H1 (cell line): ENCODE measurements around the gene ASB16. TPM values are rescaled to one million over a fixed set of nuclear protein-coding genes. Genes with fewer than 3 reads are reported as not detected.
A peak's percentile ranks its signal among the peaks of the same experiment; 100 is the strongest.

Experiments
- CTCF ChIA-PET: fragments of 300-600 bp; sonication (Branson Sonifier 250); formaldehyde crosslinking; loops from one replicate; lab custom pipeline; 2021; ENCODE audit not compliant: partially characterized antibody; lab: Charles Lee
- POLR2A ChIA-PET: fragments of 300-600 bp; sonication (Branson Sonifier 250); formaldehyde crosslinking; loops from one replicate; lab custom pipeline; 2021; ENCODE audit warnings: inconsistent platforms; ENCODE audit not compliant: partially characterized antibody; lab: Charles Lee
- DNase-seq, 2 experiments: peaks; one replicate each; pipeline versions ENCODE4 v3.0.0 to v3.0.0-alpha.2; 2010 to 2022; ENCODE audit warnings: low spot score in 2 of 2, low read depth in 1 of 2, mixed read lengths in 1 of 2
- FAIRE-seq: peaks from 2 replicates; lab custom pipeline; 2011; peaks lifted over from hg19 to GRCh38; lab: Jason Lieb, UNC
- H2AFZ ChIP-seq: 2 replicates; pipeline ENCODE4 v1.8.1; 2012; ENCODE audit warnings: low read length, inconsistent platforms
- H2AK5ac ChIP-seq: 2 replicates; pipeline ENCODE4 v1.6.1; 2013; ENCODE audit warnings: low read depth, low read length
- H2BK120ac ChIP-seq: replicated peaks from 2 replicates; pipeline ENCODE3; 2013; ENCODE audit warnings: low read depth, low read length, inconsistent platforms
- H2BK12ac ChIP-seq: 2 replicates; pipeline ENCODE4 v1.6.1; 2013; ENCODE audit warnings: low read depth, low read length
- H2BK15ac ChIP-seq: 2 replicates; pipeline ENCODE4 v1.6.1; 2013; ENCODE audit warnings: low read length
- H2BK20ac ChIP-seq: 2 replicates; pipeline ENCODE4 v1.6.1; 2013; ENCODE audit warnings: low read length
- H2BK5ac ChIP-seq: 2 replicates; pipeline ENCODE4 v1.6.1; 2013; ENCODE audit warnings: low read depth, low read length
- H3K14ac ChIP-seq: 2 replicates; pipeline ENCODE4 v1.6.1; 2013; ENCODE audit warnings: inconsistent platforms; ENCODE audit not compliant: insufficient read length
- H3K18ac ChIP-seq: 2 replicates; pipeline ENCODE4 v1.6.1; 2013; ENCODE audit warnings: low read length; ENCODE audit errors: extremely low read depth
- H3K23ac ChIP-seq: 2 replicates; pipeline ENCODE4 v1.6.1; 2013; ENCODE audit warnings: inconsistent platforms; ENCODE audit not compliant: insufficient read length
- H3K23me2 ChIP-seq: 2 replicates; pipeline ENCODE4 v1.6.1; 2013; ENCODE audit warnings: low read depth, low read length
- H3K27ac ChIP-seq: 2 replicates; pipeline ENCODE4 v1.6.1; 2011; ENCODE audit warnings: low read depth, low read length, inconsistent platforms
- H3K27me3 ChIP-seq, 4 experiments: replicated peaks in 1 of 4; 1 replicate in 1 of 4; 2 replicates in 3 of 4; pipeline versions ENCODE4 v1.6.1 to v1.8.1; 2011 to 2013; ENCODE audit warnings: low read length in 3 of 4, mild to moderate bottlenecking in 3 of 4, inconsistent platforms in 2 of 4, mixed read lengths in 2 of 4, moderate library complexity in 1 of 4; ENCODE audit not compliant: control insufficient read depth in 3 of 4, insufficient read depth in 3 of 4; ENCODE audit errors: extremely low read depth in 1 of 4
- H3K36me3 ChIP-seq, 4 experiments: 2 replicates each; pipeline versions ENCODE4 v1.6.1 to v1.8.1; 2011 to 2013; ENCODE audit warnings: mild to moderate bottlenecking in 4 of 4, low read length in 3 of 4, moderate library complexity in 2 of 4, control low read depth in 1 of 4, inconsistent platforms in 1 of 4; ENCODE audit not compliant: insufficient read depth in 4 of 4, control insufficient read depth in 2 of 4
- H3K4ac ChIP-seq: replicated peaks from 2 replicates; pipeline ENCODE3; 2013; ENCODE audit warnings: low read length, low read depth, mixed read lengths, inconsistent platforms; ENCODE audit not compliant: insufficient read length
- H3K4me1 ChIP-seq, 4 experiments: replicated peaks in 1 of 4; 1 replicate in 1 of 4; 2 replicates in 3 of 4; pipeline versions ENCODE4 v1.6.1 to v1.8.1; 2011 to 2013; ENCODE audit warnings: low read length in 3 of 4, inconsistent platforms in 2 of 4, mixed read lengths in 1 of 4; ENCODE audit not compliant: insufficient read depth in 4 of 4, control insufficient read depth in 3 of 4
- H3K4me2 ChIP-seq, 2 experiments: 2 replicates each; pipeline versions ENCODE4 v1.6.1 to v1.8.1; 2011 to 2013; ENCODE audit warnings: low read depth in 2 of 2, low read length in 2 of 2, control low read depth in 1 of 2, inconsistent platforms in 1 of 2, mild to moderate bottlenecking in 1 of 2; ENCODE audit not compliant: insufficient read depth in 1 of 2
- H3K4me3 ChIP-seq, 4 experiments: fragments of 200-600, 300-600 bp in 1 of 4; sonication (generic), shearing (Covaris generic), sonication (Bioruptor Twin) in 1 of 4; 2 replicates each; pipeline versions ENCODE4 v1.5.1 to v1.8.1; 2011 to 2016; ENCODE audit warnings: low read length in 4 of 4, low read depth in 3 of 4, control low read depth in 2 of 4, inconsistent platforms in 2 of 4, mild to moderate bottlenecking in 2 of 4, mixed read lengths in 1 of 4, moderate library complexity in 1 of 4; ENCODE audit not compliant: insufficient read depth in 2 of 4; ENCODE audit errors: extremely low read depth in 1 of 4
- H3K56ac ChIP-seq: replicated peaks from 2 replicates; pipeline ENCODE3; 2013; ENCODE audit warnings: low read depth, mild to moderate bottlenecking, mixed read lengths, low read length, inconsistent platforms; ENCODE audit not compliant: insufficient read length
- H3K79me1 ChIP-seq: 2 replicates; pipeline ENCODE4 v1.6.1; 2013; ENCODE audit warnings: low read depth, low read length, control low read depth
- H3K79me2 ChIP-seq, 2 experiments: 2 replicates each; pipeline versions ENCODE4 v1.6.1 to v1.8.1; 2012 to 2013; ENCODE audit warnings: low read length in 2 of 2, mild to moderate bottlenecking in 2 of 2, inconsistent platforms in 1 of 2; ENCODE audit not compliant: insufficient read depth in 2 of 2, control insufficient read depth in 1 of 2
- H3K9ac ChIP-seq, 4 experiments: replicated peaks in 1 of 4; 1 replicate in 1 of 4; 2 replicates in 3 of 4; pipeline versions ENCODE4 v1.6.1 to v1.8.1; 2011 to 2013; ENCODE audit warnings: low read depth in 3 of 4, low read length in 3 of 4, control low read depth in 2 of 4, mild to moderate bottlenecking in 2 of 4, moderate library complexity in 2 of 4, inconsistent platforms in 1 of 4; ENCODE audit errors: extremely low read depth in 1 of 4
- H3K9me3 ChIP-seq, 2 experiments: 2 replicates each; pipeline versions ENCODE4 v1.6.1 to v1.8.1; 2012 to 2013; ENCODE audit warnings: mild to moderate bottlenecking in 2 of 2, moderate library complexity in 2 of 2, control low read depth in 1 of 2, inconsistent platforms in 1 of 2, low read depth in 1 of 2, low read length in 1 of 2, mixed read lengths in 1 of 2; ENCODE audit not compliant: insufficient read depth in 2 of 2
- H4K20me1 ChIP-seq, 2 experiments: replicated peaks in 1 of 2; 2 replicates each; pipeline versions ENCODE3 to v1.8.1; 2011 to 2013; ENCODE audit warnings: inconsistent platforms in 2 of 2, low read length in 2 of 2, mild to moderate bottlenecking in 1 of 2; ENCODE audit not compliant: insufficient read depth in 2 of 2, control insufficient read depth in 1 of 2
- H4K5ac ChIP-seq: 2 replicates; pipeline ENCODE4 v1.6.1; 2013; ENCODE audit warnings: low read length, low read depth, mixed read lengths, inconsistent platforms; ENCODE audit not compliant: insufficient read length
- H4K8ac ChIP-seq: 2 replicates; pipeline ENCODE4 v1.8.0; 2013; ENCODE audit warnings: mild to moderate bottlenecking, moderate library complexity, low read length, inconsistent platforms; ENCODE audit not compliant: insufficient read depth; ENCODE audit errors: extremely low read depth
- H4K91ac ChIP-seq: replicated peaks from 2 replicates; pipeline ENCODE3; 2013; ENCODE audit warnings: low read length, mixed read lengths, inconsistent platforms; ENCODE audit not compliant: insufficient read length
- CHD2 ChIP-seq: IDR thresholded peaks from 2 replicates; pipeline ENCODE4 v1.6.1; 2012; ENCODE audit warnings: low read length, improper control_type of control experiment
- KDM4A ChIP-seq: IDR thresholded peaks from one replicate; pipeline ENCODE4 v1.7.1; 2012; ENCODE audit warnings: low read depth, mild to moderate bottlenecking, moderate library complexity, low read length, inconsistent platforms; ENCODE audit not compliant: severe bottlenecking
- POLR2A ChIP-seq, 2 experiments: IDR thresholded peaks; 1 replicate in 1 of 2; 2 replicates in 1 of 2; pipeline ENCODE4 v1.6.1; 2011; ENCODE audit warnings: low read depth in 2 of 2, low read length in 2 of 2, mild to moderate bottlenecking in 2 of 2; ENCODE audit errors: control extremely low read depth in 1 of 2
- POLR2AphosphoS5 ChIP-seq: IDR thresholded peaks from 2 replicates; pipeline ENCODE4 v1.6.1; 2011; ENCODE audit warnings: low read depth, low read length
- POU5F1 ChIP-seq: IDR thresholded peaks from 2 replicates; pipeline ENCODE4 v1.6.1; 2011; ENCODE audit warnings: low read depth, mild to moderate bottlenecking, low read length, moderate library complexity
- SIRT6 ChIP-seq: IDR thresholded peaks from one replicate; pipeline ENCODE4 v1.7.1; 2012; ENCODE audit warnings: low read length, inconsistent platforms
- TEAD4 ChIP-seq: IDR thresholded peaks from 2 replicates; pipeline ENCODE4 v1.6.1; 2012; ENCODE audit warnings: low read depth, low read length, inconsistent platforms, mixed read lengths
- WGBS, 2 experiments: shearing (Covaris generic) in 1 of 2; methylation state at CpG; one replicate each; pipeline versions ENCODE4 v1.1.6 to v1.1.7; 2013 to 2015; ENCODE audit warnings: low lambda C conversion rate in 2 of 2, mixed read lengths in 2 of 2, inconsistent platforms in 1 of 2, low coverage in 1 of 2, missing lambda C conversion rate in 1 of 2; ENCODE audit not compliant: insufficient replicate concordance in 2 of 2, insufficient coverage in 1 of 2, insufficient read length in 1 of 2; ENCODE audit errors: extremely low coverage in 1 of 2, missing lambda C conversion rate in 1 of 2; 5-methylcytosine and 5-hydroxymethylcytosine counted together
- polyA plus RNA-seq, 7 experiments: library from polyadenylated mRNA; depleted of rRNA in 3 of 7; stranded (reverse) in 5 of 7; unstranded in 2 of 7; fragments of >200 nt in 5 of 7; fragments of 200-250 nt in 2 of 7; gene quantifications; 1 replicate in 5 of 7; 2 replicates in 1 of 7; 4 replicates in 1 of 7; pipeline versions ENCODE4 v1.2.1 to v1.2.3, GENCODE V29; 2011 to 2013; ENCODE audit warnings: missing spikeins in 2 of 7, mixed read lengths in 2 of 7
- total RNA-seq: library from RNA; stranded (reverse); fragmentation: NEBNext Ultra II Directional; extraction: Animal tissue kit (Norgen Biotek cat#: 25700); gene quantifications from 2 replicates; pipeline ENCODE4 v1.2.1, GENCODE V29; 2021

Gene ASB16
- total and polyA plus RNA-seq, 2 of the 8 experiments (the other 6 are each of a cell fraction or from before 2014, with no cell fraction given), result 0.05 TPM; not detected in 1

GRCh38 chr17:44213403-44214229 is 43.1 kb downstream of the ASB16 start:
- Histone ChIP-seq H2BK15ac (no peak overlapping the region), H2BK12ac (no peak overlapping the region), H3K23ac (no peak overlapping the region), H2BK120ac (no peak overlapping the region), H3K4me1 (peaks cover 2 to 24% (median 6%) of the 10 kb centered on the region in 4 experiments), H3K9me3 (no peaks in the 10 kb centered on the region), H3K4me2 (no peak overlapping the region), H3K23me2 (peaks cover 8% of the 10 kb centered on the region), H4K5ac (no peak overlapping the region), H3K18ac (no peak overlapping the region), H4K20me1 (peaks cover 0 to 13% of the 10 kb centered on the region in 2 experiments), H3K4me3 (no peak overlapping the region), H2BK5ac (no peak overlapping the region), H3K14ac (no peak overlapping the region), H3K79me1 (peaks cover 9% of the 10 kb centered on the region), H3K27ac (no peak overlapping the region), H3K9ac (no peak overlapping the region), H3K27me3 (no peaks in the 10 kb centered on the region), H2AK5ac (no peak overlapping the region), H3K56ac (no peak overlapping the region), H3K79me2 (peaks cover 11 to 23% of the 10 kb centered on the region in 2 experiments), H2BK20ac (no peak overlapping the region), H3K36me3 (peaks cover 32 to 64% (median 48%) of the 10 kb centered on the region in 4 experiments), H4K8ac (no peak overlapping the region), H4K91ac (no peak overlapping the region), H2AFZ (no peak overlapping the region), H3K4ac (no peak overlapping the region)
- no peak for DNase-seq
- POLR2A ChIA-PET, result interaction anchor here (0.7 to 10.4 kb wide), 8 partner anchors 11 to 121 kb away, joined by 3 to 135 read pairs (median 4); partner anchors contain the start of genes ATXN7L3 and SLC25A39
- FAIRE-seq, result no peak
- WGBS, 2 experiments, result 90% methylated on average over 15 of the region's 15 CpGs; no CpG with 5 or more reads in 1 of the 2 experiments
- CTCF ChIA-PET, result interaction anchor here (0.6 to 12.7 kb wide), 11 partner anchors 8 to 137 kb away, joined by 3 to 158 read pairs (median 5); no protein-coding TSS in a partner anchor
- peak in 1 of 2 experiments; percentile 19; a peak in 2 of 3 replicates for TF ChIP-seq POLR2A (IDR thresholded peaks at IDR 0.05; ENCODE audit: control extremely low read depth in 1 of 2, low read depth in 2 of 2, low read length in 2 of 2)
- TF ChIP-seq POLR2AphosphoS5, result peak; percentile 25
- TF ChIP-seq POU5F1, result no peak
- no peak for TF ChIP-seq SIRT6
- no peak for TF ChIP-seq KDM4A
- no peak for TF ChIP-seq CHD2
- no peak for TF ChIP-seq TEAD4
